Hepatocyte (in vitro differentiated cells): ENCODE data around the gene KRT35. TPM values are rescaled to one million over a fixed set of nuclear protein-coding genes. Genes with fewer than 3 reads are reported as not detected.

Source experiments
- DNase-seq: peaks from one replicate; pipeline ENCODE4 v3.0.0-alpha.2; 2016; ENCODE audit warnings: low spot score
- H2AFZ ChIP-seq: fragments of 200-600 bp; sonication (generic); 2 replicates; pipeline ENCODE4 v1.6.0; 2016; ENCODE audit warnings: antibody characterized with exemption, mild to moderate bottlenecking
- H3K27ac ChIP-seq: fragments of 200-600 bp; sonication (generic); 2 replicates; pipeline ENCODE4 v1.5.1; 2016; ENCODE audit warnings: mild to moderate bottlenecking
- H3K27me3 ChIP-seq: fragments of 200-600 bp; sonication (generic); 2 replicates; pipeline ENCODE4 v1.6.1; 2016
- H3K36me3 ChIP-seq: fragments of 200-600 bp; sonication (generic); replicated peaks from 2 replicates; pipeline ENCODE4 v1.5.1; 2016; ENCODE audit warnings: low read depth; ENCODE audit not compliant: insufficient read depth
- H3K4me1 ChIP-seq: fragments of 200-600 bp; sonication (generic); 2 replicates; pipeline ENCODE4 v1.5.1; 2016; ENCODE audit warnings: mild to moderate bottlenecking, moderate library complexity; ENCODE audit not compliant: insufficient read depth
- H3K4me2 ChIP-seq: fragments of 200-600 bp; sonication (generic); 2 replicates; pipeline ENCODE4 v1.6.0; 2016
- H3K4me3 ChIP-seq: fragments of 200-600 bp; sonication (generic); 2 replicates; pipeline ENCODE4 v1.5.1; 2016; ENCODE audit warnings: mild to moderate bottlenecking
- H3K79me2 ChIP-seq: fragments of 200-600 bp; sonication (generic); 2 replicates; pipeline ENCODE4 v1.6.0; 2017; ENCODE audit warnings: mild to moderate bottlenecking
- H3K9me2 ChIP-seq: fragments of 200-600 bp; sonication (generic); replicated peaks from 2 replicates; pipeline ENCODE4 v1.6.0; 2017; ENCODE audit warnings: mild to moderate bottlenecking; ENCODE audit not compliant: insufficient read depth
- H3K9me3 ChIP-seq: fragments of 200-600 bp; sonication (generic); 2 replicates; pipeline ENCODE4 v1.5.1; 2016; ENCODE audit warnings: low read depth, mild to moderate bottlenecking
- H4K20me1 ChIP-seq: fragments of 200-600 bp; sonication (generic); 2 replicates; pipeline ENCODE4 v1.6.0; 2016; ENCODE audit warnings: mild to moderate bottlenecking; ENCODE audit not compliant: insufficient read depth, poor library complexity, severe bottlenecking
- CTCF ChIP-seq: fragments of 200-600 bp; sonication (generic); IDR thresholded peaks from 2 replicates; pipeline ENCODE4 v1.5.1; 2016; ENCODE audit warnings: antibody characterized with exemption, mild to moderate bottlenecking; ENCODE audit not compliant: poor library complexity
- EZH2 ChIP-seq: fragments of 200-600 bp; sonication (generic); IDR thresholded peaks from 2 replicates; pipeline ENCODE4 v1.6.1; 2016; ENCODE audit warnings: antibody characterized with exemption, mild to moderate bottlenecking, borderline replicate concordance
- EZH2phosphoT487 ChIP-seq: fragments of 200-600 bp; sonication (generic); IDR thresholded peaks from one replicate; pipeline ENCODE4 v1.6.1; 2018; ENCODE audit warnings: antibody characterized with exemption, mild to moderate bottlenecking, low read depth, moderate library complexity; ENCODE audit not compliant: unreplicated experiment, severe bottlenecking
- WGBS: methylation state at CpG from one replicate; pipeline ENCODE4 v1.1.6; 2016; ENCODE audit warnings: low lambda C conversion rate; ENCODE audit errors: missing lambda C conversion rate; 5-methylcytosine and 5-hydroxymethylcytosine counted together
- polyA plus RNA-seq: library from polyadenylated mRNA; unstranded; fragments of >200 nt; fragmentation: Nextera tagmentation; extraction: Ambion mirVana; gene quantifications from 2 replicates; pipeline ENCODE4 v1.2.1, GENCODE V29; 2016
- total RNA-seq: library from RNA; depleted of rRNA; stranded (reverse); fragments of >200 nt; gene quantifications from 2 replicates; pipeline ENCODE4 v1.2.3, GENCODE V29; 2014

The KRT35 gene
- total and polyA plus RNA-seq, 2 experiments from 2014 or later: not detected

GRCh38 chr17:41451154-41451728, 29.7 kb downstream of the KRT35 start:
- Histone ChIP-seq H3K27me3 (no peaks in the 10 kb centered on the region), H3K79me2 (no peaks in the 10 kb centered on the region), H3K27ac (no peak overlapping the region), H3K4me3 (no peak overlapping the region), H3K9me2 (no peaks in the 10 kb centered on the region), H3K9me3 (no peaks in the 10 kb centered on the region), H3K4me2 (no peak overlapping the region), H3K4me1 (no peaks in the 10 kb centered on the region), H4K20me1 (no peaks in the 10 kb centered on the region), H3K36me3 (no peaks in the 10 kb centered on the region), H2AFZ (no peak overlapping the region)
- no peak for DNase-seq
- 72% methylated on average over 2 of the region's 2 CpGs for WGBS
- TF ChIP-seq EZH2: no peak
- no peak for TF ChIP-seq CTCF
- no peak for TF ChIP-seq EZH2phosphoT487

DNA sequence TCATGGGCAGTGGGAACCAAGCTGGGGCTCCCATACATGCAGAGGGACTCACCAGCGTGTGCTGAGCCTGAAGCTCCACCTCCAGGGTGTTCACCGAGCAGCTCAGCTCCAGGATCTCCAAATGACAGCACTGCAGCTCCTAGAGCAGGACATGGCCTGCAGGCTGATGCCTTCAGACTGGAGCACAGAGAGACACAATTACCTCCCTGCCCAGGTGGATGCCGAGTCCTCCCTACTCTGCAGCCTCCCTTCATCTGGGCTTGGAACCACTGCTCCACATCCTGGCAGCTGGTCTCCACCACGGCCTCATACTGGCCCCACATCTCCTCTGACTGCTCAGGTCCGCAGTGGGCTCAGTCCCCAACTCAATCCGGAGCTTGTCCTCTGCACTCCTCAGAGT, 31.9 kb downstream of the KRT35 start:
- Histone ChIP-seq H3K36me3 (no peaks in the 10 kb centered on the region), H2AFZ (no peak overlapping the region), H3K9me3 (no peaks in the 10 kb centered on the region), H3K27ac (no peak overlapping the region), H3K9me2 (no peaks in the 10 kb centered on the region), H3K27me3 (no peaks in the 10 kb centered on the region), H3K4me2 (no peak overlapping the region), H4K20me1 (no peaks in the 10 kb centered on the region), H3K4me3 (no peak overlapping the region), H3K79me2 (no peaks in the 10 kb centered on the region), H3K4me1 (no peaks in the 10 kb centered on the region)
- no peak for TF ChIP-seq EZH2phosphoT487
- TF ChIP-seq CTCF: no peak
- TF ChIP-seq EZH2: no peak
- WGBS: 79% methylated on average over 6 of the region's 6 CpGs
- DNase-seq: no peak

- no peaks in the 10 kb centered on the region for H3K9me3 ChIP-seq
- WGBS: 49% methylated on average over 2 of the region's 2 CpGs
- H3K79me2 ChIP-seq: no peaks in the 10 kb centered on the region
- H3K4me2 ChIP-seq: no peak overlapping the region
- no peaks in the 10 kb centered on the region for H3K4me1 ChIP-seq
- DNase-seq: no peak
- no peaks in the 10 kb centered on the region for H3K27me3 ChIP-seq
- no peak overlapping the region for H3K27ac ChIP-seq
- no peak overlapping the region for H2AFZ ChIP-seq
- H4K20me1 ChIP-seq: no peaks in the 10 kb centered on the region
- no peak for TF ChIP-seq CTCF
- TF ChIP-seq EZH2phosphoT487: no peak
- TF ChIP-seq EZH2: no peak
- no peaks in the 10 kb centered on the region for H3K9me2 ChIP-seq
- no peaks in the 10 kb centered on the region for H3K36me3 ChIP-seq
- H3K4me3 ChIP-seq: no peak overlapping the region
Measured at GRCh38 chr17:41448506-41448905, 32.4 kb downstream of the KRT35 start.

DNA sequence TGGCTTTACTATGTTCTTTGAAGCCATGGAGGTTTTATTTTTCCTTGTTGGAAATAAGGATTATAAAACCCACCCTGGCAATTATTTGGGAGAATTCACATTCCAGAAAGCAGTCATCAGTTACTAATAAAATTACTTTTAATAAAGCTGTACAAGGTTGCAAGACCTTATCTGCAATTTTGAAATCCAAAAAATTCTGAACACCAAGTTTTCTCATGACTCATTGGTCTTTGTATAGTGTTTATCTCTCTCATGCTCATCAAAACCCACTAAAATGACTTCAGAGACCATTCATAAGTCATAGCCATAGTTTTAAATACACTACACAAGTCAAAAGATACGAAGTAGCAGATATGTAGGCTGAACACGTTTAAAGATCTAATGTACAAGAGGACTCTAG, 34.1 kb downstream of the KRT35 start:
- Histone ChIP-seq H3K9me2 (no peaks in the 10 kb centered on the region), H3K4me2 (no peak overlapping the region), H3K36me3 (no peaks in the 10 kb centered on the region), H3K9me3 (no peaks in the 10 kb centered on the region), H3K27me3 (no peaks in the 10 kb centered on the region), H4K20me1 (no peaks in the 10 kb centered on the region), H2AFZ (no peak overlapping the region), H3K79me2 (no peaks in the 10 kb centered on the region), H3K4me3 (no peak overlapping the region), H3K4me1 (no peaks in the 10 kb centered on the region), H3K27ac (no peak overlapping the region)
- DNase-seq: no peak
- WGBS: 64% methylated on average over 2 of the region's 2 CpGs
- no peak for TF ChIP-seq CTCF
- TF ChIP-seq EZH2: no peak
- TF ChIP-seq EZH2phosphoT487: no peak
